ENCODE results near the gene CDS2.

The CDS2 gene

GRCh38 chr20:5085380-5085779 is 41.4 kb upstream of the CDS2 start (continued):
- TF ChIP-seq ZNF404 (tag by site-specific recombination; IDR thresholded peaks at IDR 0.05) (no peak), GFI1B (tag by site-specific recombination; IDR thresholded peaks at IDR 0.05) (no peak), ZNF549 (tag by site-specific recombination; IDR thresholded peaks at IDR 0.05) (no peak), ZBTB7A (tag by site-specific recombination; IDR thresholded peaks at IDR 0.05; ENCODE audit: low read depth) (no peak)

- no peaks in the 10 kb centered on the region for H3K9me3 ChIP-seq (ENCODE audit: control insufficient read depth, insufficient read depth, low read depth, low read length)
- ChIA-PET CTCF (interaction anchor here (2.0 kb wide), 1 partner anchor 12 kb away, joined by 8 read pairs; no protein-coding TSS in a partner anchor), POLR2A (interaction anchor here (0.6 to 0.7 kb wide), 3 partner anchors 40 to 1697 kb away, joined by 3 to 4 read pairs (median 3); no protein-coding TSS in a partner anchor)
- no peak overlapping the region for H3K4me3 ChIP-seq (ENCODE audit: low read depth, low read length)
- H3K4me1 ChIP-seq (ENCODE audit: control insufficient read depth, insufficient read depth, low read length): peaks cover 2% of the 10 kb centered on the region; the same call in 1 of the 2 replicates
- no peak overlapping the region for H3K27ac ChIP-seq (ENCODE audit: extremely low read depth, low read depth, low read length)
- TF ChIP-seq ATF2 (tag by site-specific recombination; IDR thresholded peaks at IDR 0.05; ENCODE audit: low read depth) (no peak), ZNF76 (tag by site-specific recombination; IDR thresholded peaks at IDR 0.05; ENCODE audit: borderline replicate concordance, low read depth) (no peak), ZNF571 (tag by site-specific recombination; IDR thresholded peaks at IDR 0.05) (no peak), ZNF211 (tag by site-specific recombination; IDR thresholded peaks at IDR 0.05; ENCODE audit: low read depth) (no peak), ZNF214 (tag by site-specific recombination; IDR thresholded peaks at IDR 0.05; ENCODE audit: borderline replicate concordance) (no peak), ZNF639 (tag by site-specific recombination; IDR thresholded peaks at IDR 0.05) (no peak)
- H3K36me3 ChIP-seq (ENCODE audit: control insufficient read depth in 2 of 2, insufficient read depth in 1 of 2, low read length in 2 of 2): peaks cover 5 to 8% of the 10 kb centered on the region in 2 experiments; a peak in 2 of 3 replicates
These were observed 38.1 kb upstream of the CDS2 start for GRCh38 chr20:5088688-5089087.

- ChIA-PET POLR2A (no interaction called here), CTCF (interaction anchor here (3.1 kb wide), 1 partner anchor 11 kb away, joined by 21 read pairs; no protein-coding TSS in a partner anchor)
- Histone ChIP-seq H3K9me3 (ENCODE audit: control insufficient read depth, insufficient read depth, low read depth, low read length) (no peaks in the 10 kb centered on the region), H3K36me3 (ENCODE audit: control insufficient read depth in 2 of 2, insufficient read depth in 1 of 2, low read length in 2 of 2) (peaks cover 5 to 11% of the 10 kb centered on the region in 2 experiments; a peak in 2 of 3 replicates), H3K27ac (ENCODE audit: extremely low read depth, low read depth, low read length) (no peak overlapping the region), H3K4me3 (ENCODE audit: low read depth, low read length) (no peak overlapping the region), H3K4me1 (ENCODE audit: control insufficient read depth, insufficient read depth, low read length) (peaks cover 2% of the 10 kb centered on the region; the same call in 1 of the 2 replicates)
- TF ChIP-seq ZNF645 (tag by site-specific recombination; IDR thresholded peaks at IDR 0.05) (no peak), ZNF266 (tag by site-specific recombination; IDR thresholded peaks at IDR 0.05; ENCODE audit: low read depth) (no peak), HOXD13 (CRISPR knock-in tag; IDR thresholded peaks at IDR 0.05; ENCODE audit: borderline replicate concordance) (no peak), KLF17 (tag by site-specific recombination; IDR thresholded peaks at IDR 0.05) (no peak), ZNF777 (tag by site-specific recombination; IDR thresholded peaks at IDR 0.05; ENCODE audit: borderline replicate concordance) (no peak), KLF1 (tag by site-specific recombination; IDR thresholded peaks at IDR 0.05) (no peak), MYNN (tag by site-specific recombination; IDR thresholded peaks at IDR 0.05; ENCODE audit: borderline replicate concordance) (no peak), ELK4 (IDR thresholded peaks at IDR 0.05; ENCODE audit: borderline replicate concordance, low read depth, low read length) (no peak), ZNF169 (tag by site-specific recombination; IDR thresholded peaks at IDR 0.05) (no peak), ZNF138 (tag by site-specific recombination; IDR thresholded peaks at IDR 0.05; ENCODE audit: borderline replicate concordance) (no peak)
These were observed 36.6 kb upstream of the CDS2 start for GRCh38 chr20:5090191-5090590.

Data from HEK293 (cell line).